ENCODE results near the gene DZANK1.

Gene DZANK1

DNA sequence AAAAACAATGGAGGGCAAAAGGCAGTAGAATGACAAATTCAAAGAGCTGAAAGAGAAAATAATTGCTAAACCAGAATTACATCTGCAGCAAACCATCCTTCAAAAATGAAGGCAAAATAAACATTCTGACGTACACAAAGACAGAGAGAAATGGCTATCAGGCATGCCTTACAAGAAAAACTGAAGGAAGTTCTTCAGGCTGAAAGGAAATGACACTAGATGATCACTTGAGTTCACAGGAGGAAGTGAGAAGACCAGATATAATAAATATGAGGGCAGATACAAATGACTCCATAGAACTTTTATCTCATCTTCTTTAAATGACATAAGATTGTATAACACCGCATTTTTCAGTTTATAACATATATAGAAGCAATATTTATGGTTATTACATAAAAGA is 30.0 kb downstream of the DZANK1 start:
- no peaks in the 10 kb centered on the region for H3K27me3 ChIP-seq (ENCODE audit: insufficient read depth, low read length)
- WGBS = 96% methylated on average over 1 of the region's 2 CpGs

DNA sequence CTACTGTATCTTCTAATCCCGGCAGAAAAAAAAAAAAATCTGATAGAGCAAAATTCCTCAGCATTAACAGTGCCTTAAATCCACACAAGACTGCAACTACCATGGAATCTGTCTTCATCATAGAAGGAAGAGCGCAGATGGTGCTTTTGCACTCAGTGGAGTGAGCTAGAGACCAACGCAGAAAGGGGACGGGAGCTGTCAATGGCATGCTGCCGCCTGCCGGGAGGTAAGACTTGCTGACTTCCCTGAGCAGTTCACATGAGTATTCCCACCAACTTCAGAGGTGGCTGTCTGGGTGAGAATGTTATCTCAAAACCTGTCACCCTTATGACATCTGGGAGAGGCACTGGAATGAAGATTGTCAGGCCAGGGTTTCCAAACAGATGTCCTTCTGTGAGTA is 35.6 kb downstream of the DZANK1 start:
- Histone ChIP-seq H3K4me3 (ENCODE audit: low read length) (no peak overlapping the region), H3K27ac (ENCODE audit: low read depth, low read length) (no peak overlapping the region), H3K9ac (ENCODE audit: low read depth, low read length) (no peak overlapping the region), H3K9me3 (ENCODE audit: insufficient read depth, low read depth, low read length) (no peaks in the 10 kb centered on the region), H3K27me3 (ENCODE audit: insufficient read depth, low read length) (no peaks in the 10 kb centered on the region), H3K4me1 (ENCODE audit: insufficient read depth, low read length) (no peaks in the 10 kb centered on the region), H3K36me3 (ENCODE audit: insufficient read depth, low read length) (no peaks in the 10 kb centered on the region)
- 77% methylated on average over 6 of the region's 6 CpGs for WGBS

More for the DNA sequence above, 30.0 kb downstream of the DZANK1 start:
- Histone ChIP-seq H3K4me3 (ENCODE audit: low read length) (no peak overlapping the region), H3K36me3 (ENCODE audit: insufficient read depth, low read length) (no peaks in the 10 kb centered on the region), H3K4me1 (ENCODE audit: insufficient read depth, low read length) (no peaks in the 10 kb centered on the region), H3K9ac (ENCODE audit: low read depth, low read length) (no peak overlapping the region), H3K9me3 (ENCODE audit: insufficient read depth, low read depth, low read length) (no peaks in the 10 kb centered on the region), H3K27ac (ENCODE audit: low read depth, low read length) (no peak overlapping the region)

DNA sequence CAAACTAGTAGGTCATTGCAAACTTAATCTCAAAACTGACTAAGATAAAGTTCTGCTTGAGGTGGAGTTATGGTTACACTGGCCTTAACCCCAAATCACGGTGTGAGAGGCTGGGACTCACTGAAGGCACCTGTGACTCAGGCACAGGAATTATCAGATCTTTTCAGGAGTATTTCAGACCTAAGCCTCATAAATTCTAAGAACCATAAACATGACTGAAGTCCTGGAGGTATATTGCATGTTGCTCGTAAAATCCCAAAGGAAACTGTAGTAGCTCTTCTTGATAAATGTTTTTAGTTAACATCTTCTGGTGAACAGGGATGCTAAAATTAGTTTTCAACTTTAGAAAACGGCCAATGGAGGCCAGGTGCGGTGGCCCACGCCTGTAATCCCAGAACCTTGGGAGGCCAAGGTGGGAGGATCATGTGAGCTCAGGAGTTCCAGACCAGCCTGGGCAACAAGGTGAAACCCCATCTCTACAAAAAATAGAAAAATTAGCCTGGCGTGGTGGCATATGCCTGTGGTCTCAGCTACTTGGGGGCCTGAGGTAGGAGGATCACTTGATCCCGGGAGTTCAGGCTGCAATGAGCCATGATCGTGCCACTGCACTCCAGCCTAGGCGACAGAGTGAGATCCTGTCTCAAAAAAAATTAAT is 36.5 kb downstream of the DZANK1 start:
- Histone ChIP-seq H3K36me3 (ENCODE audit: insufficient read depth, low read length) (no peaks in the 10 kb centered on the region), H3K9me3 (ENCODE audit: insufficient read depth, low read depth, low read length) (no peaks in the 10 kb centered on the region), H3K27ac (ENCODE audit: low read depth, low read length) (no peak overlapping the region), H3K27me3 (ENCODE audit: insufficient read depth, low read length) (no peaks in the 10 kb centered on the region), H3K9ac (ENCODE audit: low read depth, low read length) (no peak overlapping the region), H3K4me3 (ENCODE audit: low read length) (no peak overlapping the region), H3K4me1 (ENCODE audit: insufficient read depth, low read length) (no peaks in the 10 kb centered on the region)
- WGBS = 90% methylated on average over 8 of the region's 9 CpGs

DNA sequence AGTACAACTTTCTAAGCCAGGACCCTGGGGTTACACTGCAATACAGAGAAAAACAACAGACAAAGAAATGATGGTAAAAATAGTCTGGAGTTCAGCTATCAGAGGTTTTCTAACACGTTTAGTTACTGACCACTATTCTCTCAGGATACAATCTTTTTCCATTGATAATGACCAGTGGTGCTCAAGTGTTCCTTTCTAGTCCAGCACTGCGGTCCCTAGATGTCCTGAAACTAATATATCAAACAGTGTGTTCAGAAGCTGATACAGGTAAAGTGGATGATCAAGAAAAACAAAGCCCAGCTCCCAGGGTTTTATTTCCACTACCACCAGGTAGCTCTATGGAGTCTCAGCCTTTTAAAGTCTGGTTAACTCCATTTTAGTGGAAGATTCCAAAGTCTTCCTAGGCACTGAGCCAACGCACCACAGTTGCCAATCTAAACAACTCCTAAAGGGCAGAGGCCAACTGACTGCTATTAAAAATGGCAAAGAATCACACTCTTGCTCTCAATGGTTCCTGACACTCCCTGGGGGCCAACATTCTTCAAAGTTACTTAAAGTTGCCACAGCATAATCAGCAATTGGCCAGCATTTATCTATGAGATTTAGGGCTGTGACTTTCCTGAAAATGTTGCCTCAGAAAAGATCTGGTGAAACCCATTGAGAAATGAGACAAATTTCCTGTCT is 38.2 kb downstream of the DZANK1 start:
- 90% methylated on average over 3 of the region's 3 CpGs for WGBS
- Histone ChIP-seq H3K36me3 (ENCODE audit: insufficient read depth, low read length) (no peaks in the 10 kb centered on the region), H3K4me1 (ENCODE audit: insufficient read depth, low read length) (no peaks in the 10 kb centered on the region), H3K27ac (ENCODE audit: low read depth, low read length) (no peak overlapping the region), H3K4me3 (ENCODE audit: low read length) (no peak overlapping the region), H3K9ac (ENCODE audit: low read depth, low read length) (no peak overlapping the region), H3K27me3 (ENCODE audit: insufficient read depth, low read length) (no peaks in the 10 kb centered on the region), H3K9me3 (ENCODE audit: insufficient read depth, low read depth, low read length) (no peaks in the 10 kb centered on the region)

DNA sequence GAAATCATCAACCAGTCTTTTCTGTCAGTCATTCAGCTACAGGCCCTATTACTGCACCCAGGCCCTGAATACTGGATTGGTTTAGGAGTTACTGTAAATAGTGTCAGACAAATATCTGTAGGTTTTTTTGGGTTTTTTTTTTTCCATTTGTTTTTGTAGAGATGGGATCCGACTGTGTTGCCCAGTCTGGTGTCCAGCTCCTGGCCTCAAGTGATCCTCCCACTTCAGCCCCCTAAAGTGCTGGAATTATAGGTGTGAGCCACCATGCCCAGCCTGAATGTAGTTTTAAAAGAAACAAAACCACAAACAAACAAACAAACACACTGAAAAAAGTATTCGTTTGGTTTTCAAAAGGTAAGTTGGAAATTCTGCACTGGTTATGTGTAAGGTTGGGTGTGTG is 39.6 kb downstream of the DZANK1 start:
- Histone ChIP-seq H3K4me1 (ENCODE audit: insufficient read depth, low read length) (no peaks in the 10 kb centered on the region), H3K27me3 (ENCODE audit: insufficient read depth, low read length) (no peaks in the 10 kb centered on the region), H3K4me3 (ENCODE audit: low read length) (no peak overlapping the region), H3K9ac (ENCODE audit: low read depth, low read length) (no peak overlapping the region), H3K9me3 (ENCODE audit: insufficient read depth, low read depth, low read length) (no peaks in the 10 kb centered on the region), H3K27ac (ENCODE audit: low read depth, low read length) (no peak overlapping the region), H3K36me3 (ENCODE audit: insufficient read depth, low read length) (no peaks in the 10 kb centered on the region)
- WGBS = 82% methylated on average over 2 of the region's 2 CpGs

DNA sequence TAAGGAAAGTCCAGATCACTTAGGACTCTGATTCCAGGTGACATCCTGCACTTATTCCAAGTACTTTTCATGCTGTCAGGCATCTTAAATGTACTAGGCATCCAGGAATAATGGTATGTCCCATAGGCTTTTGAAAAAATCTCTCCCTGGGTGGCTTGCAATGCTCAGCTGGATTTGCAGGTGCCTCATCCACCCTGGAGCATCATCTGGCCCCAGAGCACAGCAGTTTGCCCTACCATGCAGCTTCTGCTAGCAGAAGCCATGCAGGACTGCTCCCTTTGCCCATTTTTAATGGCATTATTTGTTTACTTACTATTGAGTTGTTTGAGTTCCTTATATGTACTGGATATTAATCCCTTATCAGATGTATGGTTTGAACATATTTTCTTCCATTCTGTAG is 45.2 kb downstream of the DZANK1 start:
- Histone ChIP-seq H3K4me3 (ENCODE audit: low read length) (no peak overlapping the region), H3K9me3 (ENCODE audit: insufficient read depth, low read depth, low read length) (no peaks in the 10 kb centered on the region), H3K27me3 (ENCODE audit: insufficient read depth, low read length) (no peaks in the 10 kb centered on the region), H3K27ac (ENCODE audit: low read depth, low read length) (no peak overlapping the region), H3K9ac (ENCODE audit: low read depth, low read length) (no peak overlapping the region), H3K36me3 (ENCODE audit: insufficient read depth, low read length) (no peaks in the 10 kb centered on the region), H3K4me1 (ENCODE audit: insufficient read depth, low read length) (peaks cover 5% of the 10 kb centered on the region; the same call in 1 of the 2 replicates)

DNA sequence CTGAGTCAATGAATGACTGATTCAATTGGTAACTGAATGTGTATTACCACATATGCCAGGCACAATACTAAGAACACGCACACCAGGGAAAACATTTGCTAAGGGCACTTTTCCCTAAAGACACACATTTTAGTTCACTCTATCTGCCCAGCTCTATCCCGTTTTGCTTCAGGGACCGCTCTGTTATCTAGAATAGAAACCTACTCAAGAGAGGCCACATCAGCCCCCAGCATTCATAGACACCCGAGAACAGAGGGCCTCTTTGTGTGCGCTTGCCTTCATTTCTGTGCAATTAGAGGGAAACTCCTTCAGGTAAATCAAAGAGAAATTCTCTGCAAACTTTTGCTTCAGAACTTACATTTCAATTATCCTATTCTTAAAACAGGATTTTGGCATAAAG is 50.3 kb downstream of the DZANK1 start:
- Histone ChIP-seq H3K27ac (ENCODE audit: low read depth, low read length) (peak overlapping the region; percentile 22; the same call in 1 of the 2 replicates), H3K36me3 (ENCODE audit: insufficient read depth, low read length) (no peaks in the 10 kb centered on the region), H3K4me1 (ENCODE audit: insufficient read depth, low read length) (peaks cover 12% of the 10 kb centered on the region), H3K27me3 (ENCODE audit: insufficient read depth, low read length) (no peaks in the 10 kb centered on the region), H3K9me3 (ENCODE audit: insufficient read depth, low read depth, low read length) (no peaks in the 10 kb centered on the region), H3K4me3 (ENCODE audit: low read length) (no peak overlapping the region), H3K9ac (ENCODE audit: low read depth, low read length) (no peak overlapping the region)
- WGBS = 93% methylated on average over 5 of the region's 5 CpGs

DNA sequence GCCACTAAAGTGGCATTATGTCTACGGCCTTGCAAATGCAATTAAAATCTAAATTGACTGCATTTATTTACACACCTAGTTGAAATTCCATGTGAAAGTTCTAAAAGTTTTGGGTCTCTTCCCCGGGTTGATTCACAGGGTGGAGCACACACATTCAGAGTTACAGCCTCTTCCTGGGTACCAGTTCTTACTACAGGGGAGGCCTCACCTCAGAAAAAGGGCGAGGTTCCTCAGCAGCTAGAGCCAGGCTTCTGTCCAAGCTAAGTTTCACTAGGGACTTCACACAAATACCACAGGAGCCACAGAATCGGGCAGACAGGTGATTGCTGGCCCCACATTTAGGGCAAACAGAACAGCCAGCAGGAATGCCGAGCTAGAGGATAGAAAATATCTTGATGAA is 52.7 kb downstream of the DZANK1 start:
- WGBS = 85% methylated on average over 4 of the region's 5 CpGs
- no peak overlapping the region for H3K9ac ChIP-seq (ENCODE audit: low read depth, low read length)
- no peaks in the 10 kb centered on the region for H3K27me3 ChIP-seq (ENCODE audit: insufficient read depth, low read length)
- H3K27ac ChIP-seq (ENCODE audit: low read depth, low read length) = no peak overlapping the region
- peaks cover 8% of the 10 kb centered on the region for H3K4me1 ChIP-seq (ENCODE audit: insufficient read depth, low read length)
- H3K9me3 ChIP-seq (ENCODE audit: insufficient read depth, low read depth, low read length) = no peaks in the 10 kb centered on the region
- H3K36me3 ChIP-seq (ENCODE audit: insufficient read depth, low read length) = no peaks in the 10 kb centered on the region
- H3K4me3 ChIP-seq (ENCODE audit: low read length) = no peak overlapping the region

DNA sequence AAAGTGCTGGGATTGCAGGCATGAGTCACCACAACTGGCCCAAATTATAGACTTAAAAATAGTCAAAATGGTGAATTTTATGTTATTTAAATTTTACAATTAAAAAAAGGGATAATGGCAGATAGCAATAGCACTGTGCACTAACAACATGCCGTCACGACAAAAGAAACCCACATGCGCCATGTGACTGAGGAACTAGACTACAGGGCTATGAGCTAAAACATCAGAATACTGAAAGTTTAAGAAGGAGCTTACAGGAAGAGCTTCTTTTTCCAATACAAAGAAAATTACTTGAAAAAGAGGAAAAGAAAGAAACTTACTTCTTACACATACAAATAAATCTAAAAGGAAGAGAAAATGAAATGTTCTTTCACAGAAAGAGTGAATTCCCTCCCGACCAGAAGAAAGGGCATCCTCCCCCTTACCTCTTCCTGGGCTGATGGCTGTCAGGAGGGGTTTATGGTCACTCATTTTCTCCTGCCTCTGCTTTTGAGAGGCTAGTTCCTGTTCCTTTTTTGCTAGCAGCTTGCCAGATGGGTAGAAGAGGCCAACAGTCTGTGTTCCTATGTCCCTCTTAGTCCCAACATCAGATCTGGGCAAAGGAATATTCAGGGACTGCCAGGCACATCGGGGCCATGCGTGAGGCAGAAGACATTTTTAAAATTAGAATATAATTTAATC is 54.5 kb downstream of the DZANK1 start:
- Histone ChIP-seq H3K9ac (ENCODE audit: low read depth, low read length) (peak overlapping the region; percentile 54; the same call in 1 of the 2 replicates), H3K27ac (ENCODE audit: low read depth, low read length) (peak overlapping the region; percentile 85), H3K27me3 (ENCODE audit: insufficient read depth, low read length) (no peaks in the 10 kb centered on the region), H3K36me3 (ENCODE audit: insufficient read depth, low read length) (no peaks in the 10 kb centered on the region), H3K4me1 (ENCODE audit: insufficient read depth, low read length) (peaks cover 8% of the 10 kb centered on the region), H3K4me3 (ENCODE audit: low read length) (peak overlapping the region; percentile 34; the same call in 1 of the 2 replicates), H3K9me3 (ENCODE audit: insufficient read depth, low read depth, low read length) (no peaks in the 10 kb centered on the region)
- WGBS = 90% methylated on average over 3 of the region's 6 CpGs

DNA sequence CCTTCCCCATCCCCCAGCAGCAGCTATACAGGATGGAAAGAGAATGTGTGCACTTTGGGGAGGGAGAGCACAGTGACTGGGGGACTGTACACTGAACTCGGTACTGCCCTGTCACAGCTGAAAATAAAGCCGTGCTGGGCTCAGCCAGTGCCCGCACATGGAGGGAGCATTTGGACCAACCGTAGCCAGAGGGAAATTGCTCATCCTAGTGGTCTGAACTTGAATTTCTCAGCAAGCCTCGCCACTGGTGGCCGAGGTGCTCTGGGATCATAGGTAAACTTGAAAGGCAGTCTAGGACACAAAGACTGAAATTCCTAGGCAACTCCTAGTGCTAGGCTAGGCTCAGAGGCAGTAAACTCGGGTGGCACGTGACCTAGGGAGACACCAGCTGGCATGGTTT is 61.0 kb downstream of the DZANK1 start:
- H3K36me3 ChIP-seq (ENCODE audit: insufficient read depth, low read length) = peaks cover 3% of the 10 kb centered on the region; the same call in 1 of the 2 replicates
- H3K4me1 ChIP-seq (ENCODE audit: insufficient read depth, low read length) = no peaks in the 10 kb centered on the region
- 0 out of 2 replicates have a peak, but pooled peaks cover 6% of the 10 kb centered on the region for H3K9me3 ChIP-seq (ENCODE audit: insufficient read depth, low read depth, low read length)
- whole genome bisulfite sequencing = 84% methylated on average over 8 of the region's 8 CpGs
- no peak overlapping the region for H3K27ac ChIP-seq (ENCODE audit: low read depth, low read length)
- no peak overlapping the region for H3K4me3 ChIP-seq (ENCODE audit: low read length)
- no peak overlapping the region for H3K9ac ChIP-seq (ENCODE audit: low read depth, low read length)
- no peaks in the 10 kb centered on the region for H3K27me3 ChIP-seq (ENCODE audit: insufficient read depth, low read length)

DNA sequence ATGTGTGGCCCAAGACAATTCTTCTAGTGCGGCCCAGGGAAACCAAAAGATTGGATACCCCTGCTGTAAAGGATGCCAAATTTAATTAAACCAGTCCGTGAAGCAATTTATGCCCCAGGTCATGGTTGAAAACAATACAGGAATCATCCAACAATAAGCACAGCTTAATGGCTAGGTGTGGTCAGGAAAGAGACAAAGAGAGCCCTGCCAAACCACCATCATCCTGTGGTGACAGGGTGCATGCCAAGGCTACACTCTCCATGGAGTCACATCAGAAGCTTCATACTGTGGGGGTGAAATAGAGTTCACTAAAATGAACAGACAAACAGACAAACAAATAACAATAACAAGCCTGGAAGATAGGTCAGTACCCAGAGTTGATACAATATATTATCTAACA is 62.7 kb downstream of the DZANK1 start:
- Histone ChIP-seq H3K9me3 (ENCODE audit: insufficient read depth, low read depth, low read length) (0 out of 2 replicates have a peak, but pooled peaks cover 6% of the 10 kb centered on the region), H3K9ac (ENCODE audit: low read depth, low read length) (no peak overlapping the region), H3K4me3 (ENCODE audit: low read length) (no peak overlapping the region), H3K27ac (ENCODE audit: low read depth, low read length) (no peak overlapping the region), H3K4me1 (ENCODE audit: insufficient read depth, low read length) (no peaks in the 10 kb centered on the region), H3K27me3 (ENCODE audit: insufficient read depth, low read length) (no peaks in the 10 kb centered on the region), H3K36me3 (ENCODE audit: insufficient read depth, low read length) (peaks cover 3% of the 10 kb centered on the region; the same call in 1 of the 2 replicates)
- whole genome bisulfite sequencing = 96% methylated on average over 2 of the region's 2 CpGs
